Measurements from ENCODE around the gene ATL3.
"Not testable (repeated sequence)": the region's sequence is repeated elsewhere in the genome, so short reads cannot be mapped to it uniquely, and the experiment has no call there.

Gene ATL3

DNA sequence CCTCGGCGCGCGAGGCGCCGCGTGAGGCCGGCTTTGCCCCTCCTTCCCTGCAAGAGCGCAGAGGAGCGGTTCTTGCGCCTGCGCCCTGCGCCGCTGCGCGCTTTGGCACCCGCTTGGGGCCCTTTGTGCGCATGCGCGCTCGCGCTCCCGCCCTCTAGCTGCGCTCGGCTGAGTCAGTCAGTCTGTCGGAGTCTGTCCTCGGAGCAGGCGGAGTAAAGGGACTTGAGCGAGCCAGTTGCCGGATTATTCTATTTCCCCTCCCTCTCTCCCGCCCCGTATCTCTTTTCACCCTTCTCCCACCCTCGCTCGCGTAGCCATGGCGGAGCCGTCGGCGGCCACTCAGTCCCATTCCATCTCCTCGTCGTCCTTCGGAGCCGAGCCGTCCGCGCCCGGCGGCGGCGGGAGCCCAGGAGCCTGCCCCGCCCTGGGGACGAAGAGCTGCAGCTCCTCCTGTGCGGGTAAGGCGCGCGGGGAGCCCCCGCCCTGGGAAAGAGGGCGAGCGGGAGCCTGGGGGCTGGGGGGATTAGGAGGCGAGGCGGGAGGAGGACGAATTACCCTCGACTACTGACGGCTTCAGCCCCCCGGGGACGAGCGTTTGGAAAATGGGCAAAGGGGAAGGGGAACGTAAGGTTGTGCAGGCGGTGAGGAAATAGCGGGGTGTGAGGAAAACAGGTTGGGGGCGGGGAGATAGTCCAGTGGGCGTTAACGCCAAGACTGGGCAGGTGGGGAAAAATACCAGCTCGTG is 10.3 kb upstream of the ATL3 start, which contains the start of gene RTN3:
RTN3 (plus strand) TSS at position 180 of the 745 bp plus-strand sequence; CDS start at position 317, 137 bp downstream.
- DNase-seq (ENCODE audit: low spot score) = peak; percentile 98

DNA sequence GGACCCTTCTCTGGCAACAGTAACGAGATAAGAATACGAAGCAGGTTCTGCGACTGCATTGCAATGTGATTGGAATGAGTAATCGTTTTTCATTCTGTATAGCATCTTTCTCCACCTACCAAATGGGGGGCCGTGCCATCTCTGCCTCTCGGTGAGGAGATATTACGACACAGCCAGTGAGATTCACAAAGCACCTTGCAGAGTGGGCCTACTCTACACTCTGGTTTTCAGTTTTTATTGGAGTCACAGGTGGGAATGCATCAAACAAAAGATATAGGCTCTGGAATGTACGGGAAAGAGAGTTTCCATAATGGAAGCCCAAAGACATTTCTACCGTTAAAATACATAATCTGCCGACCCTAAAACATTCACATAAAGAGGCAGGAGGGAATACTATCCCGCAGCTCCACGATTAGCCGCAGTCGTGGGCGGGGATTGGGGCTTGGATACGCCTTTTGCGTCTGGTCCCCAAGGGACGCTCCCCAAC is 9.7 kb upstream of the ATL3 start:
- DNase-seq (ENCODE audit: low spot score) = no peak

DNA sequence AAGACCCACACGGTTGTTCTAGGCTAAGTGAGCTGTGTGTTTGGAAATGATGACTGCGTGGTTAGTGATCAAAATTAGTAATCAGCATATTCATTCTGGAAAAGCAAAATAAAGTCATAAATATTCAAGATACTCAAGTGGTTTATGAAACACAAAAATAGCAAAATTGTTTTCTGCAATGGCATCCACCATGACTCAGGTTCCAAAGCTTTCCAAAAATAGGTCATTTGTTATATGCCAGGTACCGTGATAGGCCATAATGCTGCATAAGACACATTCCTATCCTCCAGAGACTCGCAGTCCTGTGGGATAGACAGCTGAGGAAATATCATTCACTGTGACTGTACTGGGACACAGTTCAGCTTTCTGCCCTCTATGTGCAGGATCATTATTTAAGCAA is 2.4 kb upstream of the ATL3 start:
- peak; percentile 52 for DNase-seq (ENCODE audit: low spot score)

DNA sequence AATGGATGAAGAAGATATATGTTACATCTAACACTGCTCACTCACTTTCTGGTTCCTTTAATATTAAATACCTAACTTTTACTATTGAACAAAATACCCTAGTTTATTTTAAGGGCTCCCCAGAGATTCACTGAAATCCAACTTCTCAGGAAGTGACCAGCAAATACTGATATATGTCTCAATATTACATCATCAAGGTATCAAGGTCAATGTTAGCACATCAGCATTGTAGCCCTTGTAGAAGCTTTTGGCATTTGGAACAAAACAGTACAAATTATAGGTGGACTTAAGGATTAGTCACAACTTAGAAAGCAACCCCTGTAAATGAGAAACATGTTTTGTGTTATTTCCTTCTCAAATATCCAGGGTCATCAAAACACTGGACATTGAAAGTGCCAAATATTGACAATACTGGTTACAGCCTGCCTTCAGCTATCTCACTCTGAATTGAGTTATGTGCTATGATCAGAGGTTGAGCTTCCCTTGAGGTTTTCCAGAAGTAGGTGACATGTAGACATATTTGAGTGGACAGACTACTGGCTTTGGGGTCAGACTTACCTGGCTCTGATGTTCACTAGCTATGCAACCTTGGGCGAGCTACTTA is 1.9 kb upstream of the ATL3 start:
- DNase-seq (ENCODE audit: low spot score) = no peak

DNA sequence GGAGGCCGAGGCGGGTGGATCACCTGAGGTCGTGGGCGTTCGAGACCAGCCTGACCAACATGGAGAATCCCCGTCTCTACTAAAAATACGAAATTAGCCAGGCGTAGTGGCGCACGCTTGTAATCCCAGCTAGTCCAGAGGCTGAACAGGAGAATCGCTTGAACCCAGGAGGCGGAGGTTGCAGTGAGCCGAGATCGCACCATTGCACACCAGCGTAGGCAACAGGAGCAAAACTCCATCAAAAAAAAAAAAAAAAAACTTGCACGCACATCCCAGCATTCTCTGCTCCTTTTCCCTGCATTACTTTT is 934 bp upstream of the ATL3 start:
- no peak for DNase-seq (ENCODE audit: low spot score)

DNA sequence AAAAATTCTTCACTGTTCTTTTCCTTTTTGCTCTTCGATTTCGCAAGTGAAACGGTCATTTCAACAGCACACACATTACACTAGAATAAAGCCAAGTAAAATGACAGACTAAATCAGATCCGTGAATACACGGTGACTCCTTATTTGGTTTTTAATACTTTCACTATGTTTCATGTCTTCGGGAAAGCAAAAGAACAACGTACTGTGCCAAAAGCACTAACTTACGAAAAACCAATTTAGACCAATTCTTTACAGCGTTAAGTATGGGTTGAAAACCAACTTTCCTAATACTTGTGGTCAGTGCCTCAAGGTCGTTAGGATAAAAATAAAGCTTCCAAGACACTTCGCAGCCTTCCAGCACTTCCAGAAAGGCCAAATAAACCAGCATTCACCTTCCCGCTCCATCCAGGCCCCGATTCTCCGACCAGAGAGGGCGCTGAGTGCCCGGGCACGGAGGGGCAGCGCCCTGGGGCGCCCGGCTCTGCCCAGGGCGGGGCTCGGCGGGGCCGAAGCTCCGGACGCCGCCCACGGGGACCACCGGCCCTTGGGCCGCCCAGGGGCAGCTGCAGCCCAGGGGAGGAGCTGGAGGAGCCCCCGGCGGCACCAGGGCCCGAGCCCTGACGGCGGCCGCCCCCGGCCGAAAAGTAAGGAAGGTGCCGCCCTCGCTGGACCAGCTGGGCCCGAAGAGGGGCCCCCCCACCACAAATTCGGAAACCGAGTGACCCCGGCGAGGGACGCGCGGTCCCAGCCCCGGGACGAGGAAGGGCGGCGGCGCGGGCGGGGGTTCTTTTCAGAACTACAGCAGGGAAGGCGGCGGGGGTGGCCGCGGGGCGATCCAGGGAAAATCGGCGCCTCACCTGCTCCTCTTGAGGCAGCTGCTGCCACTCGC is 499 bp downstream of the ATL3 start:
- DNase-seq (ENCODE audit: low spot score) = peak; percentile 61

DNA sequence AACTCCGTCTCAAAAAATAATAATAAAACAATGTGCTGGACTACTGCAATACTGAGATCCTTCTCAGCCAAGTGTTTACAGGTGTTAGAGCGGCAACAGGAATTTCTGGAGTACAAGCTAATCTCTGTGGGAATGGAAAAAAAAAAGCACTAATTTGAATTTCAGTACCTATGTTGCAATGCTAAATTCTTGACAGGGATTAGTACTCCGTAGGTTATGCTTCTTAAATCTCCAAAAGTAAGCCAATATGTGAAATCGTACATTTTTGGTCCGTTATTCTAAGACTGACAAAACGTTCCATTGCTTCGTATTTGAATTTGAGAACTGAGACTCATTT is 1.1 kb downstream of the ATL3 start:
- no peak for DNase-seq (ENCODE audit: low spot score)

DNA sequence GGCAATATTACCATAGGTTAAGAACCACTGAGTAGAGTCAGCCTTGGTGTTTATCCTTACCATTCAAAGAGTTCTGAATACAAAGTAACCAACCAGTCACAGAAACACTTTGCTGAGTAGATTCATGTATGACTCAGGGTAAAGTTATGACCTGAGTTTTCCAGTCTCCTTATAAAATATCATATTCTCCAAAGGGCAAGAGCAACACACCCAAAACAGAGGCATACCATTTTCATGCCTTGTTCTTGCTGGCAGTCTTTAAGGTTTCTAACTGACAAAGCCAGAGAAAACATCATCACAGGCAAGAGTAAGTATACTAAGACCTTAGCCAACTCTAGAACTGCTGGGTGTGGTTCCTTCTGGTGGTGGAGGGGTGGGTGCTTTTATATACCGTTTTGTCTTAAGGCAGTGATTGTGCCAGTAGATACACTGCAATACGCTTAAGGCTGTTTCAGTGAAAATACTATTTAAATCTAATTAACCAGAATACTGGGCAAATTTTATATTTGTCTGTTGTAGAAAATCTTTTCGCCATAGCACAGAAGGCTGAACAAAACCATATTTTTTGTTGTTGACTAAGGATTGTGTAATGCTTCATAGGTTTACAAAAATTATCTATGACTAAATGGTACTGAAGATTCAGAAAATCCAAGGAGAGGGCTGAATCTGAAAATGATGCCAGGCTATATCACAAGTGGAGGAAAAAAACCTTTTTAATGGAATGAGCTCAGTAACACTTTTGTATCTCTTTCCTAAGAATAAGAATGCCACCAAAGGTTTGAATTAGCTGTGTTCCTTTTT is 3.0 kb downstream of the ATL3 start:
- peak; percentile 80 for DNase-seq (ENCODE audit: low spot score)

DNA sequence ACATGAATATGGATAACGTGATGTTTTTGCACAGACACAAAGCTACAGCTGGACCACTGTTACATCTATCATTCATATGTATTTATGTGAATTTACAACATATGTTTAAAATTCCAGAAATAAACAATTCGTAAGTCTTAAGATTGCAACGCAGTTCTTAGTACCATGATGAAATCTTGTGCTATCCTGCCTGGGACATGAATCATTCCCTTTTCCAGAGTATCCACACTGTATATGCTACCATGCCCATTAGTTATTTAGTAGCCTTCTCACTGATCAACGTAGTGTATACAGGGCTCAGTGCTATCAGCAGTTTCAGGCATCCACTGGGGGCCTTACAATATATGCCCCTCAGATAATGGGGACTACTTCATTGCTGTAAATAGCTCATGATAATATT is 4.3 kb downstream of the ATL3 start:
- DNase-seq (ENCODE audit: low spot score) = peak; percentile 33

DNA sequence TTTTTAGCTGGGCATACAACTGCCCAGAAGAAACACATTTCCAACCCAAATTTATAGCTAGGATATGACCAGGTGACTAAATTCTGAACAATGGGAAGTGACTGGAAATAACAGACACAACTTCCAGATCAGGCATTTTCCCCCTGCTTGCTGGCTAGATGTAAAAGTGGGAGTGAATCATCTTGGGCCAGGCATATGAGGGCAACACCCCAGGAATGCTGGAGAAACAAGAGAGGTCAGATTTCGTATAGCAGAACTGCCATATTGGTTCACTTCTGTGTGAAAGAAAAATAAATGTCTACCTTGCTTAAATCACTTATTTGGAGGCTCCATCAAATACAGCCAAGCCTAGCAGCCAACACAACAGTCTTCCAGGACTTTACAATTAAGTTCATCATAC is 7.4 kb downstream of the ATL3 start:
- peak; percentile 64 for DNase-seq (ENCODE audit: low spot score)

DNA sequence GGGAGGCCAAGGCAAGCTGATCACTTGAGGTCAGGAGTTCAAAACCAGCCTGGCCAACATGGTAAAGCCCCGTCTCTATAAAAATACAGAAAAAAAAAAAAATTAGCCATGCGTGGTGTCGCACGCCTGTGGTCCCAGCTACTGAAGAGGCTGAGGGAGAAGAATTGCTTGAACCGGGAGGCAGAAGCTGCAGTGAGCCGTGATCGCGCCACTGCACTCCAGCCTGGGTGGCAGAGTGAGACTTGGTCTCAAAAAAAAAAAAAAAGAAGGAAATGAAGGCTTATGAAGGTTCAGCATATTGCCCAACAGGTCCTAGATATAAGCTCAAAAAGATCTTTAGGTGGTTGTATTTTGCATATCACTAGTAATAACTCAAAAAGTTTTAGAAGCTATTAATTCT is 10.2 kb downstream of the ATL3 start:
- no peak for DNase-seq (ENCODE audit: low spot score)

DNA sequence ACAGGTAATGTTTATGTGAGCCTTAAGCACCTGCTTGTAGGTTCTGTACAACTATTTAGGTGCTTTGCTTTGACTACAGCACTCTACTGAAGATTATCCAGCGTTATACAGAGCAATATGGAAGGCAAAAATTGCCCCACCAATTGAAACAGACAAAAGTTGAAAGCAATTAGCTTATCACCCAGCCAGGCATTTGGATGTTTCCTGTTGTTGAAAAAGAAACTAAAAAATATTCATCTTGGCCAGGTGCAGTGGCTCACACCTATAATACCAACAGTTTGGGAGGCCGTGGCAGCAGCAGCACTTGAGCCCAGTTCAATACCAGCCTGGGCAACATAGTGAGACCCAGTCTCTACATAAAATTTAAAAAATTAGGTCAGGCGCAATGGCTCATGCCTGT is 18.5 kb downstream of the ATL3 start:
- no peak for DNase-seq (ENCODE audit: low spot score)

DNA sequence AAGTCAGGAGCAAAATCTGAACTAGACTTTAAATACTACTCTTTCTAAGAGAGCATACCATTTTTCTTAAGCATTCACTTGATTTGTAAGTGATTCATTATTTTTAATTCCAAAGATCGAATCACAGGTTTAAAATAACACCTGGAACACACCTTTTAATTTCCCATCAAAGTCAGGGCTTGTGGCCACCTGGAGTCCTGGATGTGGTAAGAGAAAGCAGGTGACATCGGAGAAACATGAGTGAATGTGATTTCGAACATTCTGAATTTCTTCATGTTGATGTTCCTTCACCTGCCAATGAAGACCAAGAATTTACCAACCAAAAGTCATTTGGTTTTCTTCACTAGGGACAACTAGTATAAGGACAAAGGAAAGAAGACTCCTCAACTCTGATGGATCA is 28.0 kb downstream of the ATL3 start:
- DNase-seq (ENCODE audit: low spot score) = no peak

DNA sequence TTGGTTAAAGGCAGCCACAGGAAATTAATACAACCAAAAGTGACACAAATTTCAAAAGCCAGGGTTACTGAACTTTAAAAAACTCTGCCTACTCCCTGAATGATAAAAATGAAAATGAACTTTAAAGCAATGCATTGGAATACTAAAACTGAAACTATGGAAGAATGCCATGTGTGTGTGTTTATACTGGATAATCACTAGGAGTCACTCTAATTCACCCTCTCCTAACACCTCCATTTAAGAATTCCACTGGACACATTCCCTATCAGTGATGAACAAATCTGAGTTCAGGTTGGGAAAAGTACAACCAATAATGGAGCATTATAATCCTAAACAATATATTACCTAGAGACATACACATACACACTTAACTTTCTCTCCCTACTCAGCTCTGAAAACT is 29.4 kb downstream of the ATL3 start:
- DNase-seq (ENCODE audit: low spot score) = no peak

DNA sequence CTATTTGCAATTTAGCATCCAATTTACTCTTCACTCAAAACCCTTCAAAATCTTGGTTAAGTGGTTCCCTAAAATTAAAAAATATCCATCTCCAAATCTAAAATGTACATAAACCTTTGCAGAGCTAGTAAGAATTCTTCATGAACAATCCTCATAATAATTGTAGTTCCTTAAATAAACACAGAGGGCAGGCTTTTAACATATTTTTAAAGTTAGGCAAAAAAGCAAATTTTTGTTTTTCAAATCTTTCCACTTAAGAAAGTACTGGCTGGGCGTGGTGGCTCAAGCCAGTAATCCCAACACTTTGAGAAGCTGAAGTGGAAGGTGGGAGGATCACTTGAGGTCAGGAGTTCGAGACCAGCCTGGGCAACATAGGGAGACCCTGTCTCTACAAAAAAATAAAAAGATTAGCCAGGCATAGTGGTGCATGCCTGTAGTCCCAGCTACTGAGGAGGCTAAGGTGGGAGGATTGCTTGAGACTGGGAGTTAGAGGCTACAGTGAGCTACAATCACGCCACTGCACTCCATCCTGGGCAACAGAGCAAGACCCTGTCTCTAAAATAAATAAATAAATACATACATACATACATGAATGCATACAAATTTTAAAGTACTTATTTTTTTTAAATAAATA is 31.9 kb downstream of the ATL3 start:
- no peak for DNase-seq (ENCODE audit: low spot score)

DNA sequence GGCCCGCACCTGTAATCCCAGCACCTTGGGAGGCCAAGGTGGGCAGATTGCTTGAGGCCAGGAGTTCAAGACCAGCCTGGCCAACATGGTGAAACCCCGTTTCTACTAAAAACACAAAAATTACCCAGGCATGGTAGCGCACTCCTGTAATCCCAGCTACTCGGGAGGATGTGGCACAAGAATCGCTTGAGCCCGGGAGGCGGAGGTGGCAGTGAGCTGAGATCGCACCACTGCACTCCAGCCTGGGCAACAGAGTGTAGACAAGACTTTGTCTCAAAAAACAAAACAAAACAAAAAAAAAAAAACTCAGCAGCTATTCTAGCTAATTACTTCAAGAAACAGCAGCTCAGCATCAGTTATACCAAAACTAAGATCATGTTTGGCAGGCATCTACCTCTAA is 32.7 kb downstream of the ATL3 start:
- DNase-seq (ENCODE audit: low spot score) = not testable (repeated sequence)

DNA sequence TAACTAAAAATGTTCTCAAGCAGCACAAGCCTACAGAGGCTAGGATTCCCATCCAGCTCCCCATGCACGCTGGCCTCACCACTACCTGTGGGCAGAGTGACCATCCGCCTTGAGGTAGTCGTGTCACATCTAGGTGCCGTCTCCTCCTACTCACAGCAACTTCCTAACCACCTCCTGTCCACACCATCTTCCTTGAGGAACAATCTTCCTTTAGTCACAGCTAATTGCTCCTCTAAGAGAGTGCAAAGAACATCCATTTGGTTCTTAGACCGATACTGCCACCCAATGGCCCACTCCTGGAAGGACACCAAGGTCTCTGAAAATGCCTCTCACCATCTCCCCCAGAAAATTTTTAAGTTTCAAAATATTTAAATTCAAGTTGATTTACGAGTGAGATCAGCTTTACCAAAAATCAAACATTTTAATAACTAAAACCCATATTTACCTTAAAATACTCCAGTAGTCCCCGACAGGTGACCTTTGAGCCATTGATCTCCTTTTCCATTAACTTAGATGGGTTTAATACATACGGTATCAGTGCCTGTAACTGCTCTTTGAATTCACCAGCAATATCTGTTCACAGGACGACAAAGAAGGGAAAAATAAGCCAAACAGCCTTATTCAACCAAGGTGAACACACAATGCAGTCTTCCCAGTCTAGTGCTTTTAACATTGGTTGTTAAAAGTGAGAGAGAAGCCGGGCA is 35.3 kb downstream of the ATL3 start:
- peak; percentile 67 for DNase-seq (ENCODE audit: low spot score)

DNA sequence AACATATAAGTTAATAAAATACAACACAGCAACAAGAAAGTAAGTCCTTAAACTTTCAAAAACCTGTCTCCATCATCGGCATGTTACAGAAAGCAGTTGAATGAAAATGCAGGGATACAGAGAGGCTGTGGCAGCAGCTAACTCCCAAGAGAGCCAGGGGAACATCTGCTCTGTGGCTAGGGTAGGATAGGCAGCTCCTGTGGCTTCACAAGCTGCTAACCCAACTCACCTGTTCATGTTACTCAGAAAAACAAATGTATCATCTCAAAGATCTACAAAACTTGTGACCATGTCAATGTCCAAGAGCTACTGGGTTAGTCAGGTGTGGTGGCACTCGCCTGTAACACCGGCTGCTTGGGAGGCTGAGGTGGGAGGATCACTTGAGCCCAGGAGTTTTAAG is 41.8 kb downstream of the ATL3 start:
- DNase-seq (ENCODE audit: low spot score) = no peak

DNA sequence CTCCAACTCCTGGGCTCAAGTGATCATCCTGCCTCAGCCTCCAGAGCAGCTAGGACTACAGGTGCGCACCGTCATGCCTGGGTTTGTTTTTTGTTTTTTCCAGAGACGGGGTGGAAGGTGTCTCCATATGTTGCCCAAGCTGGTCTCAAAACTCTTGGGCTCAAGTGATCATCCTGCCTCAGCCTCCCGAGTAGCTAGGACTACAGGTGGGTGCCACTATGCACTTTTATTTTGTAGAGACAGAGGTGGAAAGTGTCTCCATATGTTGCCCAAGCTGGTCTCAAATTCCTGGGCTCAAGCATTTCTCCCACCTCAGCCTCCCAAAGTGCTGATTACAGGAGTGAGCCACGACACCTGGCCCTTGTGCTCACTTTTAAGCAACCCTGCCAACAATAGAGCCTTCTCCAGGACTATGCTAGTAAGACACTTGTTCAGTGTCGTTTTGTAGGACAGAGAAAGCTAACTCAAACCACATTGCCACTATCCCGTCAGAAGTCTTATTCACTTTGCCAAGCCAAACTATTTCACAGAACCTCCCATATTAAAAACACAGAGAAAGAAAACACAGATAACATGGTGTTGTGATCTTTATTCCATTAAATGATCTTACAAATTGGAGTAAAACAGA is 47.5 kb downstream of the ATL3 start:
- DNase-seq (ENCODE audit: low spot score) = no peak

DNA sequence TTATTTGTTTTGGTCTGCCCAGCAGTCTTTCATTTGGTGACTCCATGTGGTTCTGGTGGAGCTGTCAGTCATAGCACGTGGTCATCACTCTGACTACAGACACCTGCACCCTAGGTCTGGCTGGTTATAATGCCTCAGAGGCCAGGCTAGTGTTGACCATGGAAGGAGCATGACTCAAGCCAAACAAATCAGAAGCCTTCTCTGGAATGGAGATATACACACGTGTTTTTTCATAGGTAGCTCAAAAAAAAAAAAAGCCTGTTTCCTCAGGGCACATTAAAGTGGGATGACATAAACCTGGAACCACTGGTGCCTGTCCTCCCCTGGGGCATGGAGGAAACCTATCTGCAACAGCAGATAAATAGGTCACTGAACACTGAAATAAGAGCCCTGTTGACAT is 48.9 kb downstream of the ATL3 start:
- DNase-seq (ENCODE audit: low spot score) = no peak

DNA sequence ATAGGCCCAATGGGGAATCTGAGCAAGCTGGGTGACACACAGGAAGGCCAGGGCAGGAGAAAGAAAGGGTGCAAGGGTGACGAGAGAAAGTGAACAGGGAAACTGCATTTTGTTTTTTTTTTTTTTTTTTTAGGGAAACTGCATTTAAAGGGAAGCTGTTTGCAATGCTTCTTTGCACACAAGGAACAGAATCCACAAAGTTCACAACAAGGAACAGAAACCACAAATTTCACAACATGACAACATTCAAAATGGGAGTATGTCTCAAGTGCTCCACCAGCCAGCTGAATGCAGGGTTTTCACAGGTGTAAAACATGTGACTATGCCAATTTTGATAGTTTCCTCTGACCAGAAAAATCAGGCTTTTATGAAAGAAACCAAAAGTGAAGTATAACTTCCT is 50.1 kb downstream of the ATL3 start:
- DNase-seq (ENCODE audit: low spot score) = no peak
